HG03108 (cell line): ENCODE results near the gene PSAPL1.

Source experiments
- ATAC-seq: cut with Tn5 transposase; IDR thresholded peaks from one replicate; pipeline ENCODE4 v1.9.1; 2021; ENCODE audit warnings: moderate library complexity; ENCODE audit not compliant: unreplicated experiment

Gene PSAPL1

DNA sequence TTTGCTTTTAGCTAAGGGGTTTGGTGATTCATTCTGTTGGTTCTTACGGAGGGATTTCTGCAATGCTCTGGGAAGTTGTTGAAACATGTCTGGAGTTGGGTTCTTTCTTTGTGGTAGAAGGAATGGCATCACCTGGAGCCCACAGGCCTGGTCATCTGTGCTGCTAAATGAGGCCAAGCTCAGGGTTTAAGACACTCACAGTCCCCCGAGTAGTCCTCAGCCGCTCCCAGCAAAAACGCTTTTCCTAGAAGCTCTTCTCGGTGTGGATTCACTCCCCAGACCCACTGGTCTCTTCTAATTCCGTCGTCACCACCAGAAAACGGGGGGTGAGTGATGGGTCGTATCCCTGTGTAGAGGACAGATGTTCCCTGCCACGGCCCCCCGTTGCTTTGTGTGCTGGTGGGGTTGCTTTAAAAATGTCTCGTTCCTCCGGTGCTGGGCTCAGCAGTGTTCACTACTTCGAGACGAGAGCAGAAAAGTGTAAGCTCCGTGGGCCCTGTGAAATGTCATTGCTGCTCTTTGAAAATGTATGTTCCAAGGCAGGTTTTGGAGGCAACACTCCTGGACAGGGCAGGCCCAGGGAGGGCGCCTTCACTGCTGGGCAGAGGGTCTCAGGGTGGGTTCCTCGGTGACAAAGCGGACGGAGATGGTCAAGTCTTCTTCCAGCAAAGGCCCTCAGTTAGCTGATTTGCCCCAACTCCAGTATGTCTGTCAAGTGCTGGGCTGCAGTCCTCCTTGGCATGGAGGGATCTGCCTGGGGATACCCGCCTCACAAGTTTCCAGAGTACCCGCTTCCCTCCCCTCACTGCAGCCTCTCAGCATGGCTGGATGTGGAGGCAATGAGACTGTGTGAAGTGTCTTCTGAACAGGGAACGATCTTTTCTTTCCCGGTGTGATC, 37.3 kb downstream of the PSAPL1 start:
- ATAC-seq, result no peak

DNA sequence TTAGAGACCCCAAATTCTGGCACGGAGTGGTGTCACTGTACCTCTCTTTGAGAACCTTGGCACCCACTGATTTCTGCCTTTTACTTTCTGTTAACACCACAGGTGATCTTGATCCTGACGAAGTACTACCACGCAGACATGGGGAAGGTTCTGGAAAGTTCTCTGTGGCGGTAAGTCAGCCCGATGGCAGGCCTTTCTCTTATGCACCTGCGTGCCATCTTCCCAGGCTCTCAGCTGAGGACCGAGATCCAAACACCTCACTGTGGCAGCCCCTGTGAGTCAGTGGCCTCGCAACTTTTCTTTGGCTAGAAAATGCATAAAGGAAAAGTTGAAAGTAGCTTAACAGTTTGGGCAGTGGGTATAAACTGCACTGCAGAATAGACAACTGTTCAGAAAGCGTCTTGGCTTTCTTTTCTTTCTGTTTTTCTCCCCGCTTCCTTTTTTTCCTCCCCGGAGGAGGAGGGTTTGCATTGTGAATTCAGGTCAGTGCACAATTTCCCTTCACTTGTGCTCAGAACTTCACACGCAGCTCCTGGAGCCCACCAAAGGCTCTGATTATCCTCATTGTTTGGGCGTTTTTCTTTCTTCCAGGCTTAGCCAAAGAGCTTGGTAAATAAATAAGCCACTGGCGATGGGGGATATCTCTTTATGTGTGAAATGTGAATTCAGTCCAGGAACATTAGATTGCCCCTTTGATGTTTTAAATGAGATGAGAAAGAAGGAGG, 38.4 kb downstream of the PSAPL1 start:
- ATAC-seq, result no peak

DNA sequence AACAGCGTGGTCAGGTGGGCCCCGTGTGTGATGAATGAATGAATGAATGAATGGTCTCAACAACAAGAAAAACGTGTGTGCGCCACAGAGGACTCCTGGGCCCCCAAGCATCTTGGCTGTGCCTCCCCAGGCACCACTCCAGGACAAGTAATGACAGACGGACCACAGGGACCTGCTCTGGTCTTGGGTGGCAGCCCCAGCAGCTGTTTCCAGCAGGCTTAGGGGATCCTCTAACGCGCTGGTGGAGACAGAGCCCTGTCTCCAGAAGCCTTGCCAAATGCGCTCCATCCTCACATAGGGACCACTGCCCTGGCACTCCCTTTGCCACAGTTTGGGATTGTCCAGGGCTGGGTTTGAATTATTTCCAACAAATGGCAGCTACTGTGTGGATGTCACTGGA, 39.1 kb downstream of the PSAPL1 start:
- no peak for ATAC-seq

DNA sequence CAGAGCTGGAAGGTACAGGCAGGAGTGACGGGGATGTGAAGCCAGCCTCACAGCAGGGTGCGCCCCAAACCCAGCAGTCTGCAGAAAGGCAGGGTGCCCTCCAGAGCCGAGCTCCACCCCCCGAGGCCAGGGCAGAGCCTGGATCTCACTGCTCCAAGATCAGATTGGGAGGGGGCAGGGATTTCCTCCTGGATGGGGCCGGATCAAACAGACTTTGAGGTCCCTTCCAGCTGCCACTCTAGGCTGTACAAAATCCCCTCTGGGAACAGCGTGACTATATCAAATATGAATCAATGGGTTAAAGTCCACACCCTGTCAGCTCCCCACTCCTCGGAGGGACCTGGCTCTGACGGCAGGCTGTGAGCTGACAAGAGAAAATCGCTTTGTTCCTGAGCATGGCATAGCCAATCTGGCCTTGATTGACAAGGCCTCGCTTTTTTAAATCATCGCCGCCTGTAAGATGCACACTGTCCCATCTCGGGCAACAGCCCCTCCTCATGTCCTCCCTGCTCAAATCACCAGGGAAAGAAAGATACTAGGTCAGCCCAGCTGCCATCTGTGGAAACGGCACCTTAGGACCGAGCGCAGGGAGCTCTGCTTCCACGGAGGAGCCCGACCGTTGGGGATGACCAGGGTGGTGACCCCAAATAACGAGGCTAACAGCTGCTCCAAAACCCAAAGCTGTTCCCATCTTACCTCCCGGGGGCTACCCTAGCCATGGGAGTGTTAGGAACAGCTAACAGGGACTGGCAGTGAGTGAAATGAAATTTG, 39.9 kb downstream of the PSAPL1 start:
- ATAC-seq, result no peak

DNA sequence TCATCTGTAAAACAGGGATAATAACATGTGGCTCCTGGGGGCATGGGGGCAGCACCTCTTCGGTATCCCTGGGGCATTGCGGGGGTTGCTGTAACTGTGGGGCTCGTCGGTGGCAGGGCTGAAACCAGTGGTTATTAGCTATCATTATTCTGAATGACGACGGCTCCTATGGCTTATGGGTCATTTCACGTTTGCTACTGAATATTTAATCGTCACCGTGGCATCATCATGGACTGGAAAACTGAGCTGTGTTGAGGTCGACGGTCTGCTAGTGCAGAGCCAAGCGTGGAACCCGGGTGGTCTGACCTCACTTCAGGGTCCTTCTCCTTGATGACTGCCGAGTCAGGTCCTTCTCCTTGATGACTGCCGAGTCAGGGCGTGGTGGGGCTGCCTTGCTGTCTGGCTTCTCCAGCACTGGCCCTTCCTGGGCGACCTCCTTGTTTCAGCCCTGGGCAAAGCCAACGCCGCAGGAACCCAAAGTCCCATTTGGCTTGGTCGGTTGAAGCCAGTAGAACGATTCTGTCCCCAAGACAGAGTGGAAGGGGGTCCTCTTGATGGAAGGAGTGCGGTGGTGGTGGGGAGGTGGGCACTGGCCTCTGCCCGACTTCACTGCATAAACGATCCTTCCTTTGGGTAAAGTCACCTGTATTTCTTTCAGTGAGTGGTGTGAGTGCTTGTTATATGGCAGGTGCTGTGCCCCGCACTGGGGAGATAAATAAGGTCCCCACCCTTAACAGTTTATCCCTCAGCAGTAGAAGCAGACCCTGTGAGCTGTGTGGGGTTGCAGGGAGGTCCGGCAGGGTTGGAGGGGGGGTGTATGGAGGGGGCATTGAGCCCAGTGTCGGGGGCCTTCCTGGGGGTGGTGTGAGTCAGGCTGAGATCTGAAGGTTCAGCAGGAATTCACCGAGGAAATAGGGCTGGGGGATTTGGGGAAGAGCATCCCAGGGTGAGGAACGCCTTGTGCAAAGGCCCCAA, 40.8 kb downstream of the PSAPL1 start:
- no peak for ATAC-seq

DNA sequence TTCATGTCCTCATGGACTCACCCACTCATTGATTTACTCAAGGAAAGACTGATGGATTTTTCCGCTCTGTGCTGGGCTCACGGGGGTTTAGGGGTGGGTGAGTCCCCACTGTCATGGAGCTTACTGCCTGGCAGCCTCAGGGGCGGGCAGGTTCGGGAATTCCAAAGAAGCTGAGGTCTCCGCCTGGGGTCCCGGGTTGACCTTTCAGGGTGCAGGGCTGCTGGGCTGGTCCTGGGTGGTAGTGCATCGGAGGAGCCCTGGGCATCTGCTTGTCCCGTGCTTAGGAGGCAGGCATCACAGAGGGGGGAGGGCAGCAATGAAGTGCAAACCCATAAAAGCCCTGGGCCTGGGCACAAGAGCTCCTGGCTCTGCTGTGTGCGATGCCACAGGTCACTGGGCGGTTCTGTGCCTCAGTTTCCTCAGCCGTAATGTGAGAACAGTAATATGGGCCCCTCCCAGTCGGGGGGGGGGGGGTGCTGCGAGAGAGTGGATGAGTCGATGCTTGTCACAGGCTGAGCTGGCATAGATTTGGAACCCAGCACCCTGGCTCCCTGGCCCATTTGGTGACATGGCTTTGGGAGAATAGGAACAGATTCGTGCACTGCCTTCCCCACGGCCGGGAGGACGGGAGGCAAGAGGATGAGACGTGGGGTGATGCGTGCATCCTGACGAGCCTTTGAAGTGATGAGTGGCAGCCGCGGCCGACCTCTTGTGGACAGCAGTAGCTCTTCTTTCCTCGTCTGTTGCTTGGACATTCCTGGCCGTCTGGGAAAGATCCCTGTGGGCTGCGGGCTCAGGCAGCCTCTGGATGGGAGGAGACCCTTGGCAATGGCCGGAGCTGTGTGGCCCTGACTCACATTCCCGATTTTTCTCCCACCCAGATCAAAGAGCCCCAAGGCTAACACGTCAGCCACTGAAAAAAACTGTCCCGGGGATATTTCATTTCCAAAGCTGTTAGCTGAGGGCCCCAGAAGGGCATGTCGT, 42.0 kb downstream of the PSAPL1 start:
- ATAC-seq, result no peak

DNA sequence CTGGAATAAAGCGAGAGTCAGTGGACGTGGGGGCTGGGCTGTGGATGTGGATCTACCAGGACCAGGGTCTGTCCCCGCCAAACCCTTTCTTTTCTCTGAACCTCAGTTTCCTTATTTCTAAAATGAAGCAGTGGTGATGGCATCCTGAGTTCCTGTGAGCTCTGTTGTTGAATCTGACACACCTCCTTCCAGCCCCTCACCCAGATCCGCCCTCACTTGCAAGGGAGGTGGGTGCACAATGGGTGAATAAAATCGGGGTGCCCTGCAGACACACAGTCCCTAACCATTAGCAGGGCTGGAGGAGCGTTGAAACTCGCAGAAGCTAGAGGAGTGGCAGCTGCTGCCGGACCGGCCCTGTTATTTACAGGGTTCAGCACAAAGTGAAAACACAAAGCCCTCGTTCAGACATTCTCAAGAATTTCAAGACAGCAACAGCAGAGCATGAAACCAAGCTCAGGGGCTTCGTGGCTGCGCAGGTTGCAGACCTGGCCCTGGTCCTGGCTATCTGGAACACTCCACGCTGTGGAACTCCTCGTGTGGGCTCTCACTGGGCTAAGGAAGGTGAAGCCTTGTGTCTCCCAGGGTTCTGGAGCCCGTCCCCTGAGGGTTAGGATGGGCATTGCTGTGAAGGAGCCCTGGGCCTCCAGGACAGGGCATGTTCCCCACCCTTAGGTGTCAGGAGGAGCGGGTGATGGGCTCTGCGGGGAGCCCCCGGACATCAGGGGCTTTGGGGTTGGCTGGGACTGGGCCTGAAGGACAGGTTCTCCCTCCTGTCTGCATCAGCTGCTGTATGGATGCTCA, 42.9 kb downstream of the PSAPL1 start:
- ATAC-seq, result no peak

DNA sequence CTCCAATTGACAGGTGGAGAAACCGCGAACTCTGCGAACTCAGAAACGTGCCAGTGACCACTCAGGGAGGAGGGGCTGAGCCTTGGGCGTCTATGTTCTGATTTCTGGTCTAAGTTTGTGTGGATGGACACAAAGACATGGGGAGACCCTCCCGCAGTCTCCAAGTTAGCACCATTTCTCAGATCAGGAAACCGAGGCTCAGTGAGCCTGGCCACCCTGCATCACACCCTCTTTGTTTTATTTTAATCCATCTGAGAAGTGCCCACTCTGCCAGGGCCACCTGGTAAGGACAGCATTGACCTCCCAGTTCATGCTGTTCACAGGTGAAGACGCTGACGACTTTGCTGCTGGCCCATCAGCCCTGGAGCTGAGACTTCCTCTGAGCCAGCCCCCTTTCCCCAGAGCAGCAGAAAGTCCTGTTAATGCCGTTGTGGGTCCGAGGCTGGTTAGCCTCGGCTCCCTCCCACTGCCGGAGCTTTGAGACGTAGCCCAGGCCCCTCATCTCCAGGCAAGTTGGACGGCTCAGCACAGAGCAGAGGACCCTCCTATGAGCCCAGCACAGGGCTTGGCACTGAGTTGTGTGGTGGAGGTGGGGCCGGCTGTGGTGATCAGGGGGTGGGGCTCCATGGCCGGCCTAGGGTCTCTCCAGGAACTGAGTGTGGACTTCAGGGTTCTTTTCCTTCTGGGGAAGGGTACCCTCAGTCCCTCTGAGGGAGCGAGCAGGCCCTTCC, 43.7 kb downstream of the PSAPL1 start:
- ATAC-seq, result no peak

DNA sequence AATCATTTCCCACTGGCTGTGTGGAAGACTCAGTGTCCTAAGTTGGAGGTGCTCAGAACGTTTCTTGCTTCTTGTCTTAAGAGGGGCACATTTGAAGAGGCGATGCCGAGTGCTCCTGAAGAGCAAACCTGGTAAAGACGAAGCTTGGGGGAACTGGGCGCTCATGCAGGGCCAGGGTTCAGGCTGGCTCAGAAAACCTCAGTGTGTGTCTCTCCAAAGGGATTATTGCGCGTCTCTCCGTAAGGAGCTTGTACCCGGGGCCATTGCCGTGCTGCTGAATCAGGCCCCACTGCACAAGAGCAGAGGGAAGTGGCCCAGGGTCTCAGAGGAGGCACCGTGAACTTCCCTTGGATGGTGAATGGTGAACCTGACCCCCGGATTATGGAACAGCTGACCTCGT, 44.4 kb downstream of the PSAPL1 start:
- ATAC-seq, result no peak

DNA sequence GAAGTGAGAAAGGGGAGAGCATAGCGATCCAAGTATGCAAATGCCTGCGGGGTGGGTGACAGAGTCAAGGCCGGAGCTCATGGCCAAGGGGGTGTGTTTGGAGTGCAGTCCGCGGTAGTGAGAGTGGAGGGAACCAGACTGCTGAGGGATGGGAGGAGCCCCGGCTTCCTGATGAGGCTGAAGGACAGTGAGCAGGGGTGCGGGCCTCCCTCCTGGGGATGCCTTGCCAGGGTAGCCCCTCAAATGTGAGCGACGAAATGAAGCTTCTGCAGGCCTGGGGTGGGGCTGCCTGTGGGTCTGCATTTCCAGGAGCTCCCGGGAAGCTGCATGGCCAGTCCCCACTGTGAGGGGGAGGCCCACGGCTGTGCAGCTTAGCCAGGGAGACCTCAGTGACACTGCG, 45.0 kb downstream of the PSAPL1 start:
- no peak for ATAC-seq

DNA sequence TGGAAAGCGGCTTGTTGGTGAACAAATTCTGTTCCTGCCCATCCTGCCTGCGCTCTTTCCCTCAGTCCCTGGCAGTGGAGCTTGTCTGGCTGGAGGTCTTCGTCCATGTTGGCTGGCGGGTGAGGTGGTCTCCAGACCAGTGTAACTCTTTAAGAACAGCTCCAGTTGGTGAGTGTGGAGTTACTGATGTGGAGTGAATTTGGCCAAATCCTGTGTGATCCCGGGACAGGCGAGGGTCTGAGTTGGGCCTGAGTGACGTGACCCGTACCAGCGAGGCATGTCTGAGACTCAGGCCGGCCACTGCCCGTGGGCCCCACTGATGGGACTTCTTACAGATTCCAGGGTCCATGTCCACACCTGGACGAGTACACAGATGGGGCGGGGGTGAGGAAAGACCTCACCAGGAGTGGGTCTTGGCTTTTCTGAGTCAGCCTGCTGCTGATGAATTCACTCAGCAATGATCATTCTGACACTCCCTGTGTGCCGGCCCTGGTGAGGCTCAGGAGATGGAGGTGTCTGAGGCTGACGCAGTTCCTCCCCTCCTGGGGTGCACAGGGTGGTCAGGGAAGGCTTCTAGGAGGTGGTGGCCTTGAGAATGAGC, 45.5 kb downstream of the PSAPL1 start:
- ATAC-seq, result no peak

DNA sequence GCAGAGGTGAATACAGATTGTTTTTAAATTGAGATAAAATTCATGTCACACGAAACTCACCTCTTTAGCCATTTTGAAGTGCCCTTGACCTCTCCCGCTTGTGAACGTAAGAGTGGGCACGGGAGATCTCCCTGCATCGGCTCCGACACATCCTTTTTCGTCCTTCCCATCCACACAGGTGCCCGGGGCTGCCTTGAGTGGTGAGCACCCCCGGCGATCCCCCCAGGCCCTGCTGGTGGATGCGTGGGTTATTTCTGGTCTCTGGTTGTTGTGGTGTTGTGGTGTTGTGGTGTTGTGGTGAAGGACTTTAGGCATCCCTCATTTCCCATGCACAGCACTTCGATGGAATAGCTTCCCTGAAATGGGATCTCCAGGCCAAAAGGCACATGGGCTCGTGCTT, 46.1 kb downstream of the PSAPL1 start:
- ATAC-seq, result no peak

DNA sequence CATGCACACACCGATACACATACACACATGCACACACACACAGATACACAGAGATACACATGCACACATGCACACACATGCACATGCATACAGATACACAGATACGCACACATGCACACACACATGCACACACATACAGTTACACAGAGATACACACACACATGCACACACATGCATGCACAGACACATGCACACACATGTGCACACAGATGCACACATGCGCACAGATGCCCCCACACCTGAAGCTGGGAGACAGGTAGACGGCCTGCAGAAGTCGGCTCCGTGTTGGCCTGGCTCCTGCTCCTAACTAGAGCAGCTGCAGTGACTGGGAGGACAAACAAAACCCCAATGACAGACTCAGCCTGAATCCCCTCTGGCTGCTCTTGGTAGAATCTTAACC, 46.8 kb downstream of the PSAPL1 start:
- ATAC-seq, result no peak

DNA sequence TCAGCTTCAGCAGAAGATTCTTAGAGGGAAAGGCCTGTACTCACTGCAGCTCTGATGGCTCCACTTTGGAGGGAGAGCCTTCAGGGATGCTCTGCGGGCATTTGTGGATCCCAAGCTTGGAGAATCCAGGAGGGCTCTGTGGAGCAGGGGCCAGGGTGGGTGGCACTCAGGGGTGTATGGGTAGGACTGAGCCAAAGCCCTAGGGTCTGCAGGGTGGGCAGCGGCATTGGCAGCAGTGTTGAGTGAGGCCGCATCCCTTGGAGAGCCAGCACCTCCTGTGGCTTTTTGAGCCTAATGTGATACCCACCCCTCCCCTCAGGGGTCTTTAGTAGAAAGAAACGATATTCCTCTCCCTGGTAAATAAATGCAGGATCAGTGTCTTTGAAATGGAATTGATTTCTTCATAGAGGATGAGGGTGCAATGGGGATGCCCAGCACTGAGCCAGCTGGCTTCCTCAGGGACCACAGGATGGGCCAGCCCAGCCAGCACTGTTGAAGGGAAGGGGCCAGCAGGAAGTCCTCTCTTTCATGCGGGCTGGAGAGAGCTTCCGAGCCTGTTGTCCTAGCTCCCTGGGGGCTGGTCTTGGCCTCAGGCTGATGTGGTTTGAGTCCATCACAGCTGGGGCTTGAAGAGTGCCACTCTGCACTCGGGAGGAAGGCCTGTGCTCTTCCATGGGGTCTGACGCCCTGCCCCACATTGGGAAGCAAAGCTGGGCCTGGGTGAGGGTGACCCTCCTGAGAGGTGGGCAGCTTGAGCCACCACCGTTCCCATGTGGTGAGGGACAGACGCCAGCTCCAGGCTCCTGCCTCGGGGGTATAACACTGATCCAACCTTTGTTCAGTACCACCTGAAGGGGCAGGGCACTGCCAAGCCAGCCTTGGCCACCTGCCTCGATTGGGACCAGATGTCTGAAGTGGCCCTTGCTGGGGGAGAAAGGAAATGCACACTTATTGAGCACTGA, 49.5 kb downstream of the PSAPL1 start:
- ATAC-seq, result no peak

DNA sequence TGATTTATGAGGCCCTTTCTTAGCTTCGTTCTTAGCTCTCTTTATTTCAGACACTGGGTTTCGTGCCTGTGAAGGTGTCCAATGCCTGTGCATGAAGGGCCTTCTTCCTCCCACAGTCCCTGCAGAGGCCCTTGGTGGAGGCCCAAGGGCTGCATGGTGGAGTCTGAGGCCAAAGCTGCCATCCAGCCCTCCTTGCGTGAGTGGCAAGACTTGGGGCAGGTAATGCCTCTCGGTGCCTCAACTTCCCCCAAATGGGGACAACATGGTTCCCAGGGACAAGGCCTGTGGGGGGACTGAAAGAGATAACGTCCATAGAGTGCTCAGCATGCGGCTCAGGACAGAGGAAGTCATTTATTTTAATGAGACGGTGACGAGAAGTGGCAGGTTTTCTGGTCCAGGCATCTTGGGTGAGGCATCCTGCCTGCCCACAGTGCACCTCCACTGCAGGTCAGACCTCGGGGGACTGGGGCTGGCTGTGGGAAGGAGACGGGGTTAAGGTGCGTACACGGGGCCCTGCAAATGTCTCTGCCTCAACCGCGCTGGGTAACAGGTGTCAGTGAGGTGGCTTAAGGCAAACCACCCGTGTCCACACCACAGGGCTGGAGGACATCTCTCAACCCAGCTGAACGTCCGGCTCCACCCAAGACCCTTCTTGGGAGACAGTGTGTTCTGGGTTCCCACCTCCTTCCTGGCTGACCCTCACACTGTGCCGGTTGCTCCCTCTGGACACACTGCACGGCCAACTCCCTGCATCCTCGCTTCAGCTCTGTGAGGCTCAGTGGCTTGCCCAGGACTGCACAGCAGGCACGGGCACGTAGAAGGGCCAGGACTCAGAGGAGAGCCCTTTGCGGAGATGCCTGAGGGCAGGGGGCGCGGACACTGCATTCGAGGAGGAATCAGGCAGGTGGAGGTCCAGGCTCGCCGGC, 50.5 kb downstream of the PSAPL1 start:
- ATAC-seq, result no peak
